Upper lobe of left lung (tissue), 6 donors: Measurements from ENCODE around the gene LAMA2. TPM values are rescaled to one million over a fixed set of nuclear protein-coding genes. Genes with fewer than 3 reads are reported as not detected.

ENCODE experiments used
- ATAC-seq, 2 donors: fragments of 200-7000 bp; cut with Tn5 transposase; one replicate each; pipeline ENCODE4 v1.9.1; 2022; ENCODE audit warnings: mild to moderate bottlenecking in 2 of 2, moderate library complexity in 2 of 2; ENCODE audit not compliant: low FRiP score in 2 of 2
- DNase-seq, 2 donors: peaks; one replicate each; pipeline ENCODE4 v3.0.0-alpha.2; 2019 to 2020
- H3K27ac ChIP-seq, 4 donors: fragments of 200-600 bp; sonication (generic); one replicate each; pipeline ENCODE4 v1.5.1; 2016 to 2019
- H3K27me3 ChIP-seq, 4 donors: fragments of 200-600 bp; sonication (generic); one replicate each; pipeline ENCODE4 v1.5.1; 2017 to 2019
- H3K36me3 ChIP-seq, 4 donors: fragments of 200-600 bp; sonication (generic); one replicate each; pipeline ENCODE4 v1.5.1; 2016 to 2019
- H3K4me1 ChIP-seq, 4 donors: fragments of 200-600 bp; sonication (generic); one replicate each; pipeline ENCODE4 v1.5.1; 2018 to 2019
- H3K4me3 ChIP-seq, 4 donors: fragments of 200-600 bp; sonication (generic); one replicate each; pipeline ENCODE4 v1.5.1; 2017 to 2019; ENCODE audit warnings: mild to moderate bottlenecking in 2 of 4, moderate library complexity in 1 of 4
- H3K9me3 ChIP-seq, 4 donors: fragments of 200-600 bp; sonication (generic); one replicate each; pipeline ENCODE4 v1.5.1; 2018 to 2019
- CTCF ChIP-seq, 6 experiments: fragments of 450-650 bp in 4 of 6; fragments of 200-600 bp in 2 of 6; sonication (generic) in 2 of 6; IDR thresholded peaks; one replicate each; pipeline ENCODE4 v1.5.1; 2016 to 2019; ENCODE audit warnings: antibody characterized with exemption in 6 of 6
- EP300 ChIP-seq, 4 donors: sonication (generic); formaldehyde crosslinking; IDR thresholded peaks; one replicate each; pipeline ENCODE4 v1.5.1; 2017; ENCODE audit warnings: antibody characterized with exemption in 4 of 4, control low read depth in 2 of 4
- POLR2A ChIP-seq, 4 donors: fragments of 450-650 bp; IDR thresholded peaks; one replicate each; pipeline ENCODE4 v1.5.1; 2016 to 2017; ENCODE audit warnings: antibody characterized with exemption in 4 of 4, mild to moderate bottlenecking in 2 of 4
- POLR2AphosphoS5 ChIP-seq, 2 donors: sonication (generic); formaldehyde crosslinking; IDR thresholded peaks; one replicate each; pipeline ENCODE4 v1.5.1; 2017; ENCODE audit warnings: antibody characterized with exemption in 2 of 2
- WGBS, 2 donors: methylation state at CpG; one replicate each; pipeline ENCODE4 v1.1.5; 2017 to 2018; 5-methylcytosine and 5-hydroxymethylcytosine counted together
- total RNA-seq, 6 donors: library from RNA; depleted of rRNA in 4 of 6; stranded (reverse); fragments of >200 nt in 4 of 6; gene quantifications; one replicate each; pipeline versions ENCODE4 v1.1.0 to v1.2.1, GENCODE V29; 2016 to 2021
- donor health status: DM: no; HTN: no; CAD: no; lungs with moderate emphysema.
- donor health status: DM: no; HTN: yes; CAD: no; lungs with severe emphysema.

Gene LAMA2
- total RNA-seq, 6 donors from 2014 or later = 41.9 to 82.8 (median 62.4) TPM

- Histone ChIP-seq H3K9me3 (no peaks in the 10 kb centered on the region), H3K27me3 (no peaks in the 10 kb centered on the region), H3K4me1 (no peaks in the 10 kb centered on the region), H3K27ac (no peak overlapping the region), H3K36me3 (no peaks in the 10 kb centered on the region), H3K4me3 (no peak overlapping the region)
- DNase-seq = no peak
- TF ChIP-seq CTCF (IDR thresholded peaks at IDR 0.05) = no peak
- no peak for TF ChIP-seq POLR2A (IDR thresholded peaks at IDR 0.05)
- TF ChIP-seq EP300 (IDR thresholded peaks at IDR 0.05) = no peak
- no peak for TF ChIP-seq POLR2AphosphoS5 (IDR thresholded peaks at IDR 0.05)
- 69 to 74% methylated on average over 8 of the region's 8 CpGs for WGBS, 2 donors
- ATAC-seq = no peak
Observed at GRCh38 chr6:128990915-128991314, 108.0 kb downstream of the LAMA2 start.

DNA sequence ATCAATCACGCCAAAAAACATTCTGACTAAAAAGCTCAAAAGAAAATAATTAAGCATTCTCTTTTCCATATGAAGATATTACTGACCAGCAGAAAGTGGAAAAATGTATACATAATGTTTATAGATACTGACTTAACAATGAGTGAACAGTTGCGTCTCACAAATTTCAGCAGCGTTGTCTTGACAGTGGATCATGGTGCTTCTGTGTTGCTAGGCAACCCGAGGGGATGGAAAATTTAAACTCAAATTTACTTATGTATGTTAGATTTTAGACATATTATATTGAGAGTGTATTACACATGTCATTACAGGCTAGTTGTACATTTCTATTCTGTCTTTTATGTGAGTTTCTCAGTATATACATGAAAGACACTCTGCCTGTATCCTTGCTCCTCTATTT, 110.2 kb downstream of the LAMA2 start:
- no peaks in the 10 kb centered on the region for H3K4me1 ChIP-seq
- H3K27ac ChIP-seq = no peak overlapping the region
- H3K4me3 ChIP-seq = no peak overlapping the region
- no peaks in the 10 kb centered on the region for H3K27me3 ChIP-seq
- 85 to 87% methylated on average over 4 of the region's 4 CpGs for WGBS, 2 donors
- no peak for TF ChIP-seq EP300 (IDR thresholded peaks at IDR 0.05)
- no peak for TF ChIP-seq CTCF (IDR thresholded peaks at IDR 0.05)
- TF ChIP-seq POLR2AphosphoS5 (IDR thresholded peaks at IDR 0.05) = no peak
- no peak for TF ChIP-seq POLR2A (IDR thresholded peaks at IDR 0.05)
- no peaks in the 10 kb centered on the region for H3K36me3 ChIP-seq
- no peaks in the 10 kb centered on the region for H3K9me3 ChIP-seq
- ATAC-seq (no peak), DNase-seq (no peak)

DNA sequence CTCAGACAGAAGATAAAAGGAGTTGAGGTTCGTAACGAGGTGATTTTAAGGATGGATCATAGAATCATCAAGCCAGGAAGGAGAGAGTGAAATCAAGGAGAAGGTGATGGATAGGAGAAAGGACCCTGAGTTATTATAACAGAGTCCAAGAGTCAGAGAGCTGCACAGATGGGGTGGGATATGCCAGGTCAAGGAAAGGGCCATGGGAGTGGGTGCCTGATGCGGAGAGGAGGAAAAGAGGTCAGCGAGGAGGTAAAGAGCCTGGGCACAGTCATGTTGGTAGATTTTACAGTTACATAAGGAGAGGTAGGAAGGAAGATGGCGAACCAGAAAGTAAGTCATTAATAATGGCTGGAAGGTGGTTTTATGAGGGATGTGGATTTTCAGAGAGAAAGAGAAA, 114.9 kb downstream of the LAMA2 start:
- Histone ChIP-seq H3K27ac (no peak overlapping the region), H3K9me3 (no peaks in the 10 kb centered on the region), H3K4me3 (no peak overlapping the region), H3K36me3 (no peaks in the 10 kb centered on the region), H3K27me3 (no peaks in the 10 kb centered on the region), H3K4me1 (no peaks in the 10 kb centered on the region)
- DNase-seq = no peak
- TF ChIP-seq POLR2AphosphoS5 (IDR thresholded peaks at IDR 0.05) = no peak
- WGBS, 2 donors = 83% methylated on average over 5 of the region's 5 CpGs
- ATAC-seq = no peak

DNA sequence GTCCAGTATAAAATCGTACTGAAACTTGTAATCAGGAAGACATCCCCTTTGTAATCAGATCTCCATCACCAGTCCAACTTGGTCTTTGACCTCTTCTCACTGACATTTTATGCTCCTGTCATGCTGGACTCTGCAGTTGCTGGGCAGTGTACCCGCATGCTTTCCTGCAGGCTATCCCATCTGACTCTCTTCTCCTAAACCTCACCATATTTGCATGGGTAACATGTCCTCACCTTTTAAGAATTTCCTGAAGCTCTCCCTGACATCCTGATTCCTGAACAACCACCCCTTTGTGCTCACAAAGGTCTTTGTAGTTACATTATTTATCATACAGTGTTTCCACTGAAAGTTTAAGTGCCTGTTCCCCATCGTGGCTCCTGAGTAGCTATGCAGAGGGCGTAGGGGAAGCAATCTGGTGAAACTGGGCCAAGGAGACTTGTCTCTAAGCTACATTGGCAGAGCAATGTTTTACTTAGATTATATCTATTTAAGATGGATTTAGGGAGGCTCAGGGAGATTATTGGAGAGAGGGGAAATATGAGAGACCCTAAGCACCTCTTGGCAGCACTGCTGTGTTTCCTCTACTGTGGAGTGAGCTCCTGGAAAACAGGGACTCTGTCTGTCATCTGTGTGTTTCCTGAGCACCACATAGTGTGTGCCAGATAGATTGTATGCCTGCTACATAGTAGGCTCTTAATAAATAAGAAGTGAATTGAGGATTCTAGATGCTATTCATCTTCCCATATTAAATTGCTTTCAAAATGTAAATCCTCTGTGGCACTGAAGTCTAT, 124.0 kb downstream of the LAMA2 start:
- DNase-seq (no peak), ATAC-seq (no peak)
- Histone ChIP-seq H3K9me3 (no peaks in the 10 kb centered on the region), H3K4me3 (no peak overlapping the region), H3K27me3 (no peaks in the 10 kb centered on the region), H3K36me3 (no peaks in the 10 kb centered on the region), H3K4me1 (no peaks in the 10 kb centered on the region), H3K27ac (no peak overlapping the region)
- TF ChIP-seq CTCF (IDR thresholded peaks at IDR 0.05) (no peak), POLR2AphosphoS5 (IDR thresholded peaks at IDR 0.05) (no peak)
- WGBS, 2 donors = 38 to 46% methylated on average over 4 of the region's 4 CpGs

- 81 to 90% methylated on average over 4 of the region's 4 CpGs for WGBS, 2 donors
- Histone ChIP-seq H3K9me3 (no peaks in the 10 kb centered on the region), H3K4me3 (no peak overlapping the region), H3K27ac (no peak overlapping the region), H3K36me3 (no peaks in the 10 kb centered on the region), H3K4me1 (no peaks in the 10 kb centered on the region), H3K27me3 (no peaks in the 10 kb centered on the region)
- DNase-seq = no peak
- TF ChIP-seq POLR2A (IDR thresholded peaks at IDR 0.05) = no peak
- no peak for TF ChIP-seq CTCF (IDR thresholded peaks at IDR 0.05)
- no peak for TF ChIP-seq POLR2AphosphoS5 (IDR thresholded peaks at IDR 0.05)
- TF ChIP-seq EP300 (IDR thresholded peaks at IDR 0.05) = no peak
- ATAC-seq = no peak
Observed at GRCh38 chr6:129007701-129008373, 124.9 kb downstream of the LAMA2 start.
